ENCODE measurements around the gene HNRNPL.

The HNRNPL gene

DNA sequence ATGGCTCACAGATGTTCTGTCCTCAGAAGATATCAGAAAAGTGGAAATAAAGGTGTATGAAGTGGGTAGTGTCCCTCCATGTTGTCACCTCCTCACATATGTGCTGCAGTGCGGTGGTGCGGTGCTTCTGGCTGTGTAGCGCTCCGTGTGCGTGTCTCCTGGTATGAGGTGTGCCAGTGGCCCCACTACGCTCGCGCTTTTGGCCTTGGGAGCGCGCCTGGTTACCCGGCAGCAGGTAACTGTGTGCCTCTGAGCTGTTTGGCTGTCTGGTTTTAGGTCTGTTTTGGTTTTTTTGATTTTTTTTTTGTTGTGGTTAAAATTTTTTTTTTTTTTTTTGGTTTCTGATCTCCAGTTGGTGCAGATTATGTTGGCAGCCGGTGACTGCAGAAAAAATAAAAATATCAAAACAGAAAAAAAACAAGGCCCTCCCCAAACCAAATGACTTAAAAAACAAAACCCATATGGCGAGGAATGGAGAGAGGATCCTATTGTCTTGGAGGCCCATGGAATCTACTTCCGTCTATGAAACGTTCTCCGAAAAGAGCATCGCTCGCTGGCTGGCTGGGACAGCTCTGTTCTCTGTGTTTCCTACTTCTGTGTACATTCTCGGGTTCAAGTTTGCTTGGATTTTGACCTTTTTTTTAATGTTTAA, 7.9 kb downstream of the HNRNPL start:
- H3K4me3 ChIP-seq (ENCODE audit: low read length), result no peak overlapping the region
- TF ChIP-seq, protein P1, sequence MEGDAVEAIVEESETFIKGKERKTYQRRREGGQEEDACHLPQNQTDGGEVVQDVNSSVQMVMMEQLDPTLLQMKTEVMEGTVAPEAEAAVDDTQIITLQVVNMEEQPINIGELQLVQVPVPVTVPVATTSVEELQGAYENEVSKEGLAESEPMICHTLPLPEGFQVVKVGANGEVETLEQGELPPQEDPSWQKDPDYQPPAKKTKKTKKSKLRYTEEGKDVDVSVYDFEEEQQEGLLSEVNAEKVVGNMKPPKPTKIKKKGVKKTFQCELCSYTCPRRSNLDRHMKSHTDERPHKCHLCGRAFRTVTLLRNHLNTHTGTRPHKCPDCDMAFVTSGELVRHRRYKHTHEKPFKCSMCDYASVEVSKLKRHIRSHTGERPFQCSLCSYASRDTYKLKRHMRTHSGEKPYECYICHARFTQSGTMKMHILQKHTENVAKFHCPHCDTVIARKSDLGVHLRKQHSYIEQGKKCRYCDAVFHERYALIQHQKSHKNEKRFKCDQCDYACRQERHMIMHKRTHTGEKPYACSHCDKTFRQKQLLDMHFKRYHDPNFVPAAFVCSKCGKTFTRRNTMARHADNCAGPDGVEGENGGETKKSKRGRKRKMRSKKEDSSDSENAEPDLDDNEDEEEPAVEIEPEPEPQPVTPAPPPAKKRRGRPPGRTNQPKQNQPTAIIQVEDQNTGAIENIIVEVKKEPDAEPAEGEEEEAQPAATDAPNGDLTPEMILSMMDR (conservative IDR thresholded peaks at IDR 0.05; ENCODE audit: low read depth, low read length), result no peak
- DNase-seq (ENCODE audit: low read depth), result no peak

DNA sequence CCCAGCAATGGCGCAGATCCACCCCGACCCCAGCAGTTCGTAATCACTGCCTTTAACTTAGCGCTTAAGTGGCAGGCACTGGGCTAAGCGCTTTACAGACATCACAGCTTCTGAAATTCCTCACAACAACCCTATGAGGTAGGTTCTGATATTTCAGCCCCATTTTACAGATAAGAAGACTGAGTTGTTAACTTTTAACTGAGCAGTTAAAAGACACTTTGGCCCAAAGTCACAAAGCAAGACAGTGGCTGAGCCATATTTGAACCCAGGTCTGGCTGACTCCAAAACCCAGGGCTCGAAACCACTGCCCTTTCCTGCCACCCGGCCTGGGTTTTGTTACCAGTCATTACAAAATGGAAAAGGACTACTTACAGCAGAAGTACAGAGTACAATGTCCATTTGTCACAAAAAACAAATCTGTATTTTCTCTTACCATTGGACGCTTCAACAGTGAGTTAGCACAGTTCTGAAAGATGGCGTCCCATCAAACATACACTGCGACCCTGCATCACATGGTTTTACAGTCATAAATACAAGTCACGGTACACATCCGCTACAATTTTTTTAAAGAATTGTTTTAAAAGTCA, 8.5 kb downstream of the HNRNPL start:
- DNase-seq (ENCODE audit: low read depth), result no peak
- no peak overlapping the region for H3K4me3 ChIP-seq (ENCODE audit: low read length)
- TF ChIP-seq, protein P1 (conservative IDR thresholded peaks at IDR 0.05; ENCODE audit: low read depth, low read length), result no peak

DNA sequence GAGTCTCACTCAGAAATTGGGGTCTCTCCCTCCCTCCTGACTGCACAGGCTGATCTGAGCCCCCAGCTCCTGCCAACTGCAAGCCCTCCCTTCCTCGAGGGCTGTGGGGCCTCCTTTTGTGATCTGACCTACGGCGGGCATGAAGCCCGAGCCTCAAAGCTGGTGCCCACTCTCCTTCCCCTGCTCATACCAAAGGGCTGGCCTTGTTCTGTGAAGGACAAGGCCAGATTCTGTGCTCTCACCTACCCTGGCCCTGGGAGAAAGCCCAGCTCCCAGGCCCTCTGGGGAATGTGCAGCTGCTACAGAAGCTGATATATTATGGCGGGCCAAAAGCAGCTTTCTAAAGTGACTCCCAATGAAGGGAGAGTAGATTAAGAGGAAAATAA, 9.2 kb downstream of the HNRNPL start:
- no peak overlapping the region for H3K4me3 ChIP-seq (ENCODE audit: low read length)
- TF ChIP-seq, protein P1 (conservative IDR thresholded peaks at IDR 0.05; ENCODE audit: low read depth, low read length), result no peak
- DNase-seq (ENCODE audit: low read depth), result no peak

DNA sequence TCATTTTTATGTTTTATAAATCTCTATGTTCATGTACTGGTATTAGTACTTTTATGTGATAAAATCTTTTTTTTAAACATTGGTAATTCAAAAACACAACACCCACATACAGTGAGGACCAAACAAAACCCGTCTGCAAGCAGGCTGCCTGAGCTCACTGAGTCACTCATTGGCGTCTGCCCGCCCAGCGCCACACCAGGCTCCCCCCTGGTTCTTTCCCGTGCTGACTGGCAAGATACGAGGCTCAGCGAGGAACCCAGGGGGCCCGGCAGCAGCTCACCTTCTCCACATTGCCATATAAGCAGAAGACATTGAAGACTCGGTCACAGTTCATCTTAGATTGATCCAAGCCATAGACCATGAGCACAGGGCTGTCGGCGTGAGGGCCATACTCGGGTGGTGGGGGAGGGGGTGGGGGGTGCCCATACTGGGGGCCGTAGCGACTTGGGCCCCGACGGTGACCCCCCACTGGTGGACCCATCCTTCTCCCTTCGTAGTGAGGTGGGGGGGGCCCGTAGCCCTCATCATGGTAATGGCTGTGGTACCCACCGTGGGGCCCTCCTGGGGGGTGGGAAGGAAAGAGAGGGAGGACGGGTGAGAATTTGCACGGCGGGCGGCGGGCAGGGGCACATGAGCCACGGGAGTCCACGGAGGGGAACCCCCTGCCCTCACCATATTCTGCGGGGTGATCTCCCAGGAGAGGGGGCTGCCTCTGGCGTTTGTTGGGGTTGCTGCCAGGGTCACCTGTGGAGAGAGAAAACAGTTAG, 9.8 kb downstream of the HNRNPL start:
- H3K4me3 ChIP-seq (ENCODE audit: low read length), result no peak overlapping the region
- no peak for DNase-seq (ENCODE audit: low read depth)
- TF ChIP-seq, protein P1 (conservative IDR thresholded peaks at IDR 0.05; ENCODE audit: low read depth, low read length), result no peak

DNA sequence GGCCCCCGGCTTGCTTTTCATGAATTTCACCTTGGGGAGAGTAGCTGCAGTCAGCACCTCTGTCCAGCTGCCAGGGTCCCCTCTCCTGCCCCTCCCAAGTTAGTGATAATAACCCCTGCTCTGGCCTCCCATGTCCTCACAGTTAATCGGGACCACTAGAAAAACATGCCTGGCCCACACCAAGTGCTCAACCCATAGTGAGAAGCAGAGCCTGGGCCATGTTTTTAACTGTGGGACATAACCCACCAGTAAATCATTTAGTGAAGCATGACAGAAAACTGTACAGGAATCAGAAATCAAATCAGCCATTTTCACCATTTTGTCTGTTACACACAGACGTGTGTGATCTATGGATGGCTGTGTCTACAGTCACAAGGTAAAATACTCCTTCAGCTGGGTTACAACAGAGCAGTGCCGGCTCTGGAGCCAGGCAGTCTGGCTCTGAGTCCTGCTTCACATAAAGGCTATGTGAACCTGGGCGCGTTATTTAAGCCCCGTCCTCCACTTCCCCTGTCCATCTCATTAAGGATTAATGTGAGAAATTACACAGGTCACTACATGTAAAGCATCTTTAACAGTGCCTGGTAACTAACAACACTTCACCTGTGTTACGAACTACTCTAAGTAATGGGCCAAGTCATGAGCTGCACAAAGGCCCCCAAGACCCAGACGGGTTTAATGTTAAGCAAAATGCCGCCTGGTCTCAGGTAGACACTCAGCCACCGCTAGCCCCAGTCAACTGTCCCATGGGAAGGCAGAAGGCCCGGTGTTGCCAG, 10.6 kb downstream of the HNRNPL start:
- TF ChIP-seq, protein P1 (conservative IDR thresholded peaks at IDR 0.05; ENCODE audit: low read depth, low read length), result no peak
- no peak for DNase-seq (ENCODE audit: low read depth)
- H3K4me3 ChIP-seq (ENCODE audit: low read length), result no peak overlapping the region

DNA sequence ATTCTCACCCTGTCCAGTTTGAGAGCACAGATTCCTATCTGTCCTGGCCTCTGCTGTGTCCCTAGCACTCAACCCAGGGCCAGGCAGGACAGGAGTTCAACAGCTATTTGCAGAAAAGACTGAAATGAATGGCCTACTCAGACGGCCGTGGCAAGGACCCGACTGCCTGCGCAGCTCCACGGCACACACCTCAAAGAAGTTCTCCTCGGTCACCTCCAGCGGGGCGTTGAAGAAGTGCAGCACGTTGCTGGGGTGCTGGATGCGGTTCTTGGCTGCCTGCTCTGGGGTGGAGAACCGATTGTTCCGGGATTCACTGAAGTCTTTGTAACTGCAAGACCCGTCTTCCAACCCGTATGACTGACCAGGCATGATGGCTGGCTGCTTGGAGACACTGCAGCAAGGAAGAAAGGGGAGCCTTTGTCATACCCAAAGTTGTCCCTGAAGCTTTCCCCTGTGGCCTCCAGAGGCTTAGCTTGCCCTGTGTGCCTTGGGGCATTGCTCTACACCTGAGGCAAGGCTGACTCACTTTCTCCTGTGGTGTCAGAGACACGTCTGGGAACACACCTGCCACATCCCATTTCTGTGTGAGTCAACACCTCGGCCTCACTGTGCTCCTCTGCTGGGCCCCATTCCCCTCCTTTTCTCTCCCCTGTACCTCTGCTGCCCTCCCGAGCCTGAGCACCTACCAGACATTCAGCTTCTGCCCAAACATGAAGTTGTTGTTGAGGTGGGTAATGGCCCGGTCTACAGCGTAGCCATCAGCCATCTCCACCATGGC, 11.4 kb downstream of the HNRNPL start:
- DNase-seq (ENCODE audit: low read depth), result no peak
- TF ChIP-seq, protein P1 (conservative IDR thresholded peaks at IDR 0.05; ENCODE audit: low read depth, low read length), result no peak
- no peak overlapping the region for H3K4me3 ChIP-seq (ENCODE audit: low read length)

All from retinal pigment epithelial cell (primary cell).